Endometrial microvascular endothelial cells (primary cell): ENCODE results near the gene CENPC. TPM values are rescaled to one million over a fixed set of nuclear protein-coding genes. Genes with fewer than 3 reads are reported as not detected.

ENCODE experiments used
- in situ Hi-C: cut with HindIII; loops from 2 replicates; pipeline ENCODE4 v1.10.0; 2017; ENCODE audit warnings: low sequenced_read_pairs, low pct_unique_long_range_greater_than_20kb; ENCODE audit errors: inconsistent ontology term
- total RNA-seq: library from RNA; depleted of rRNA; stranded (reverse); fragments of >200 nt; gene quantifications from one replicate; pipeline ENCODE4 v1.2.3, GENCODE V29; 2015; ENCODE audit errors: inconsistent ontology term

Gene CENPC
- total RNA-seq, 1 donor from 2014 or later: 7.2 TPM

GRCh38 chr4:67437974-67438713 is 107.2 kb downstream of the CENPC start:
- in situ Hi-C loops: no loop called here

GRCh38 chr4:67436742-67437141 is 108.6 kb downstream of the CENPC start:
- in situ Hi-C loops: no loop called here

- in situ Hi-C loops: no loop called here
Observed at GRCh38 chr4:67430989-67431388, 114.3 kb downstream of the CENPC start.

- in situ Hi-C loops: no loop called here
Observed at GRCh38 chr4:67428819-67429218, 116.5 kb downstream of the CENPC start.

Other genes starting within 250 kb of the CENPC start
- gene STAP1, start 13.2 kb upstream of the CENPC start, total RNA-seq: not detected
- 153 TPM for gene UBA6, start 155.7 kb upstream of the CENPC start, total RNA-seq
- not detected for gene GNRHR, start 208.9 kb upstream of the CENPC start, total RNA-seq